GM18870 (cell line): ENCODE measurements around the gene PIK3R5.

Experiments
- ATAC-seq: cut with Tn5 transposase; IDR thresholded peaks from one replicate; pipeline ENCODE4 v1.9.1; 2021; ENCODE audit warnings: moderate library complexity; ENCODE audit not compliant: unreplicated experiment

The PIK3R5 gene

GRCh38 chr17:8900626-8901585, 64.6 kb downstream of the PIK3R5 start:
- no peak for ATAC-seq

GRCh38 chr17:8900207-8900606, 65.3 kb downstream of the PIK3R5 start:
- ATAC-seq: no peak

GRCh38 chr17:8898636-8899035, 66.9 kb downstream of the PIK3R5 start:
- ATAC-seq: no peak

- no peak for ATAC-seq
These were observed 67.4 kb downstream of the PIK3R5 start for GRCh38 chr17:8898126-8898525.

GRCh38 chr17:8896641-8897635, 68.6 kb downstream of the PIK3R5 start:
- no peak for ATAC-seq

GRCh38 chr17:8896087-8896486, 69.4 kb downstream of the PIK3R5 start:
- no peak for ATAC-seq

GRCh38 chr17:8894673-8895578, 70.6 kb downstream of the PIK3R5 start:
- no peak for ATAC-seq

- ATAC-seq: no peak
These were observed 71.3 kb downstream of the PIK3R5 start for GRCh38 chr17:8894202-8894671.

- no peak for ATAC-seq
These were observed 71.8 kb downstream of the PIK3R5 start for GRCh38 chr17:8893621-8894201.

GRCh38 chr17:8893059-8893458, 72.4 kb downstream of the PIK3R5 start:
- no peak for ATAC-seq

GRCh38 chr17:8892338-8892690, 73.2 kb downstream of the PIK3R5 start:
- ATAC-seq: no peak

GRCh38 chr17:8890671-8891070, 74.8 kb downstream of the PIK3R5 start:
- ATAC-seq: no peak

GRCh38 chr17:8889458-8890210, 75.9 kb downstream of the PIK3R5 start:
- no peak for ATAC-seq

- ATAC-seq: no peak
These were observed 76.7 kb downstream of the PIK3R5 start for GRCh38 chr17:8888704-8889302.

GRCh38 chr17:8887834-8888703, 77.4 kb downstream of the PIK3R5 start:
- ATAC-seq: no peak

GRCh38 chr17:8887301-8887700, 78.2 kb downstream of the PIK3R5 start:
- no peak for ATAC-seq

- ATAC-seq: no peak
These were observed 79.4 kb downstream of the PIK3R5 start for GRCh38 chr17:8885967-8886684.
